ENCODE data around the gene XKR7.
A peak's percentile ranks its signal among the peaks of the same experiment; 100 is the strongest.

The XKR7 gene

DNA sequence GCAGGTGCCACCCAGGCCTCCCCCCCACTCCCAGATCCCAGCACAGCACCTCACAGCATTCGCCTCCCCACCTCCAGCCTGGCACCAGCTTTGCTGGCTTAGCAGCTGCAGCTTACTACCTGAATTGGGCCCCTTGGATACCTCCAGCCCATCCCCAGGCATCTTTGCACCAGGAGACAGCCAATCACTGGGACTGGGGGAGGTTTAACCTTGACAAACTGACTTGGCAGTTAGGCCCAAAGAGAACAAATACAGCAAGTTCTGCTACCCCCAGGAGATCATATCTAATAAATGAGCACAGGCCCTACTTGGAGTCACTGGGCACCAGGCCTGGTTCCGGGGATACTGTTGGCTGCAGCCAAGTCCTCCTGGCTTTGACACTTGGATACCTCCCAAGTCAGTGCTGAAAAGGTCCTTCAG, 24.9 kb upstream of the XKR7 start:
- ChIA-PET POLR2A (no interaction called here), CTCF (interaction anchor here (2.2 kb wide), 1 partner anchor 9 kb away, joined by 9 read pairs; the partner anchor contains the start of gene PDRG1)
- 94% methylated on average over 2 of the region's 2 CpGs for WGBS (ENCODE audit: insufficient coverage)
- Histone ChIP-seq H3K27ac (ENCODE audit: insufficient read depth in 1 of 2, low read depth in 1 of 2, low read length in 2 of 2, poor library complexity in 1 of 2, severe bottlenecking in 2 of 2) (no peak overlapping the region), H3K4me1 (ENCODE audit: control extremely low read depth in 1 of 4, control insufficient read depth in 4 of 4, insufficient read depth in 4 of 4, low read length in 3 of 4) (no peaks in the 10 kb centered on the region), H3K36me3 (ENCODE audit: control insufficient read depth in 4 of 4, insufficient read depth in 4 of 4, low read length in 3 of 4) (peaks cover 10 to 45% (median 39%) of the 10 kb centered on the region in 4 experiments), H3K9me3 (ENCODE audit: control extremely low read depth in 1 of 5, control insufficient read depth in 4 of 5, insufficient read depth in 2 of 5, low read depth in 1 of 5, low read length in 4 of 5) (peaks cover 0 to 2% (median 1%) of the 10 kb centered on the region in 5 experiments), H3K4me3 (ENCODE audit: control insufficient read depth in 1 of 7, extremely low read depth in 1 of 7, insufficient read depth in 4 of 7, low read depth in 2 of 7, low read length in 6 of 7) (no peak overlapping the region), H3K27me3 (replicated peaks in 2 of 5; ENCODE audit: control insufficient read depth in 4 of 5, insufficient read depth in 5 of 5, low read length in 4 of 5) (no peaks in the 10 kb centered on the region)
- DNase-seq = no peak

- ChIA-PET POLR2A (no interaction called here), CTCF (interaction anchor here (1.2 to 1.8 kb wide), 3 partner anchors 10 to 81 kb away, joined by 3 to 5 read pairs (median 3); no protein-coding TSS in a partner anchor)
- WGBS (ENCODE audit: insufficient coverage) = 97% methylated on average over 3 of the region's 4 CpGs
- DNase-seq = no peak
- Histone ChIP-seq H3K9me3 (ENCODE audit: control extremely low read depth in 1 of 5, control insufficient read depth in 4 of 5, insufficient read depth in 2 of 5, low read depth in 1 of 5, low read length in 4 of 5) (peaks cover 0 to 8% (median 6%) of the 10 kb centered on the region in 5 experiments), H3K4me3 (ENCODE audit: control insufficient read depth in 1 of 7, extremely low read depth in 1 of 7, insufficient read depth in 4 of 7, low read depth in 2 of 7, low read length in 6 of 7) (no peak overlapping the region), H3K36me3 (ENCODE audit: control insufficient read depth in 4 of 4, insufficient read depth in 4 of 4, low read length in 3 of 4) (peaks cover 12 to 66% (median 53%) of the 10 kb centered on the region in 4 experiments), H3K4me1 (ENCODE audit: control extremely low read depth in 1 of 4, control insufficient read depth in 4 of 4, insufficient read depth in 4 of 4, low read length in 3 of 4) (peaks cover 0 to 4% (median under 1%) of the 10 kb centered on the region in 4 experiments), H3K27ac (ENCODE audit: insufficient read depth in 1 of 2, low read depth in 1 of 2, low read length in 2 of 2, poor library complexity in 1 of 2, severe bottlenecking in 2 of 2) (no peak overlapping the region), H3K27me3 (replicated peaks in 2 of 5; ENCODE audit: control insufficient read depth in 4 of 5, insufficient read depth in 5 of 5, low read length in 4 of 5) (no peaks in the 10 kb centered on the region)
Measured at GRCh38 chr20:31945319-31945718, 22.6 kb upstream of the XKR7 start.

DNA sequence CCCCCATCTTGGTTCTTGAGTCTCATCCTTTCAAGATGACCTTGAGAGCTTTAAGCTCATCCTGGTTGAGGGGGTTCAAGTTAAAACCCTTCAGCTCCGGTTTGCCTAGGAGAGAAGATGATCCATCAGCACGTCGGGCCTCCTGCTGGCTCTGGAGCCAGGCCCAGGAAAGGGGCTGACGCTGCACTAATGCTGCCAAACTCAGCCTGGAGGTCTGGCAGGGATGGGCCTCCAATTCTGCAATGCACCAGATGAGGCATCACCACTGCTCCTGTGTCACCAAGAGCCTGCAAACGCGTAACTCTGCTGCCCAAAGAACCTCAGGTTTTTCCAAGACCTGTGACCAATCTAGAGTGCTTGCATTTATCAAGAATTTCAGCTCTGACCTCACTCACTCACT, 22.2 kb upstream of the XKR7 start:
- ChIA-PET POLR2A (no interaction called here), CTCF (interaction anchor here (1.4 to 1.8 kb wide), 2 partner anchors 10 to 81 kb away, joined by 3 read pairs; no protein-coding TSS in a partner anchor)
- no peak overlapping the region for H3K4me3 ChIP-seq (ENCODE audit: control insufficient read depth in 1 of 7, extremely low read depth in 1 of 7, insufficient read depth in 4 of 7, low read depth in 2 of 7, low read length in 6 of 7)
- peaks cover 12 to 68% (median 54%) of the 10 kb centered on the region in 4 experiments for H3K36me3 ChIP-seq (ENCODE audit: control insufficient read depth in 4 of 4, insufficient read depth in 4 of 4, low read length in 3 of 4)
- H3K4me1 ChIP-seq (ENCODE audit: control extremely low read depth in 1 of 4, control insufficient read depth in 4 of 4, insufficient read depth in 4 of 4, low read length in 3 of 4) = peaks cover 0 to 9% (median 5%) of the 10 kb centered on the region in 4 experiments
- no peak for DNase-seq
- no peak overlapping the region for H3K27ac ChIP-seq (ENCODE audit: insufficient read depth in 1 of 2, low read depth in 1 of 2, low read length in 2 of 2, poor library complexity in 1 of 2, severe bottlenecking in 2 of 2)
- H3K9me3 ChIP-seq (ENCODE audit: control extremely low read depth in 1 of 5, control insufficient read depth in 4 of 5, insufficient read depth in 2 of 5, low read depth in 1 of 5, low read length in 4 of 5) = peaks cover 0 to 8% (median 6%) of the 10 kb centered on the region in 5 experiments
- H3K27me3 ChIP-seq (replicated peaks in 2 of 5; ENCODE audit: control insufficient read depth in 4 of 5, insufficient read depth in 5 of 5, low read length in 4 of 5) = no peaks in the 10 kb centered on the region
- 100% methylated on average over 3 of the region's 6 CpGs for WGBS (ENCODE audit: insufficient coverage)

DNA sequence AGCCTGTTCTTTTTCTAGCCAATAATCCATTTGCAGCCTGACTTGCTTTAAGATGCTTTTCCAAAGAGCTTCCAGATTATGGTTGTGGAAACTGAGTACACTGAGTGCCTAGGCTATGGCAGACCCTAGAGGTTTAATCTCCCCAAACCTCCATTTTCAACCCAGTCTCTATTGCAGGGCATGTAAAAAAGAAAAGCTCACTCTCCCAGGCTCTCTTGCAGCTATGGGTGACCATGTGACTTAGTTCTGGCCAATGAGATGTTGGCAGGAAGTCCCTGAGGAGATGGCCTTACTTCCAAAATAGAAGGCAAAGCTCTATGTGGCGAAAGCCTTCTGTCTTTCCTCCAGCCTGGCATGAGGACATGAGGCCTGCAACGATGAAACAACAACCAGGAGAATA, 19.9 kb upstream of the XKR7 start:
- DNase-seq = peak in 2 of 3 donors; percentile 62 to 73
- no peak overlapping the region for H3K4me3 ChIP-seq (ENCODE audit: control insufficient read depth in 1 of 7, extremely low read depth in 1 of 7, insufficient read depth in 4 of 7, low read depth in 2 of 7, low read length in 6 of 7)
- WGBS (ENCODE audit: insufficient coverage) = 94% methylated on average over 2 of the region's 2 CpGs
- ChIA-PET POLR2A (no interaction called here), CTCF (interaction anchor here (1.0 to 1.8 kb wide), 4 partner anchors 10 to 101 kb away, joined by 3 to 4 read pairs (median 3); no protein-coding TSS in a partner anchor)
- no peak overlapping the region for H3K27ac ChIP-seq (ENCODE audit: insufficient read depth in 1 of 2, low read depth in 1 of 2, low read length in 2 of 2, poor library complexity in 1 of 2, severe bottlenecking in 2 of 2)
- peaks cover 12 to 67% (median 54%) of the 10 kb centered on the region in 4 experiments for H3K36me3 ChIP-seq (ENCODE audit: control insufficient read depth in 4 of 4, insufficient read depth in 4 of 4, low read length in 3 of 4)
- peaks cover 0 to 8% (median 6%) of the 10 kb centered on the region in 5 experiments for H3K9me3 ChIP-seq (ENCODE audit: control extremely low read depth in 1 of 5, control insufficient read depth in 4 of 5, insufficient read depth in 2 of 5, low read depth in 1 of 5, low read length in 4 of 5)
- peaks cover 0 to 17% (median 11%) of the 10 kb centered on the region in 4 experiments for H3K4me1 ChIP-seq (ENCODE audit: control extremely low read depth in 1 of 4, control insufficient read depth in 4 of 4, insufficient read depth in 4 of 4, low read length in 3 of 4)
- H3K27me3 ChIP-seq (replicated peaks in 2 of 5; ENCODE audit: control insufficient read depth in 4 of 5, insufficient read depth in 5 of 5, low read length in 4 of 5) = no peaks in the 10 kb centered on the region

DNA sequence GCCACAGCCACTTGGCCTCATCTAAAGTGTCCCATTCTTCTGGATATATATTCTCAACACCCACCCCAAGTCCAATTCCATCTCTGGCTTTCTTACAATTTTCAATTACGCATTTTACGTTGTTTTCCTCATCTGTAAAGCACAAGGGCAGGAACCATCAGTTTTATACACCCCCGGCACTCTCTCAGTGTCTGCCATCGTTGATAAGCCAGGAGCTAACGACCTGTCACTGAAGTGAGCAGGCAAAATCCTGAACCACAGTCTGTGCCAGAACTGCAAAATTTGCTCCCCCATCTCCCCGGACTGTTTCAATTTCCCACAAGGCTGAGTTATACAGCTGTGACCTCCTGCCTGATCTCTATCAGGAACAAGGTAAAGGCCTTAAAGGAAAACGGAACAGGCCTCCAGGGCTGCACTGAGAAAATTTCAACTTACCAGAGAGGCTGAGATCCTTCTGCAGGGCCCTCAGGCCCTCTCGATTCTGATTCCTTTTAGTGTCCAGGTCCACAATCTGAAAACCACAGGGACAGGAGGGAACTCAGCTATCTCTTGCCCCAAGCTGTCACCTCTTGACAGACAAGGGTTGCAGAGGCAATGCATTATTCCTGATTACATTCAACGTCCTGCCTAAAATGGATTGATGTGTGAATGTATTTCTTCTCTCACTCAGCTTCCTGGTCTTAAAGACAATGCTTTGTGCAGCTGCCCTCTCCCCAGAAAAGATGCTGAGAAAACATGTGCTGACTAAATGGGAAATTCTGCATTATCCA, 17.9 kb upstream of the XKR7 start:
- WGBS (ENCODE audit: insufficient coverage) = 73% methylated on average over 8 of the region's 9 CpGs
- peak in 2 of 3 donors; percentile 17 to 60 for DNase-seq
- Histone ChIP-seq H3K27me3 (replicated peaks in 2 of 5; ENCODE audit: control insufficient read depth in 4 of 5, insufficient read depth in 5 of 5, low read length in 4 of 5) (peaks cover 0 to 3% (median 0%) of the 10 kb centered on the region in 5 experiments), H3K4me1 (ENCODE audit: control extremely low read depth in 1 of 4, control insufficient read depth in 4 of 4, insufficient read depth in 4 of 4, low read length in 3 of 4) (peaks cover 0 to 17% (median 11%) of the 10 kb centered on the region in 4 experiments), H3K27ac (ENCODE audit: insufficient read depth in 1 of 2, low read depth in 1 of 2, low read length in 2 of 2, poor library complexity in 1 of 2, severe bottlenecking in 2 of 2) (peak overlapping the region in 1 of 2 experiments; percentile 93), H3K9me3 (ENCODE audit: control extremely low read depth in 1 of 5, control insufficient read depth in 4 of 5, insufficient read depth in 2 of 5, low read depth in 1 of 5, low read length in 4 of 5) (peaks cover 0 to 8% (median 6%) of the 10 kb centered on the region in 5 experiments), H3K4me3 (ENCODE audit: control insufficient read depth in 1 of 7, extremely low read depth in 1 of 7, insufficient read depth in 4 of 7, low read depth in 2 of 7, low read length in 6 of 7) (peak overlapping the region in 2 of 7 experiments; percentile 91 to 96), H3K36me3 (ENCODE audit: control insufficient read depth in 4 of 4, insufficient read depth in 4 of 4, low read length in 3 of 4) (peaks cover 12 to 52% (median 41%) of the 10 kb centered on the region in 4 experiments)
- POLR2A ChIA-PET = no interaction called here
- CTCF ChIA-PET = interaction anchor here (0.8 to 6.7 kb wide), 13 partner anchors 9 to 128 kb away, joined by 3 to 98 read pairs (median 6); no protein-coding TSS in a partner anchor

- 11% methylated on average over 6 of the region's 6 CpGs for WGBS (ENCODE audit: insufficient coverage)
- Histone ChIP-seq H3K36me3 (ENCODE audit: control insufficient read depth in 4 of 4, insufficient read depth in 4 of 4, low read length in 3 of 4) (peaks cover 7 to 41% (median 31%) of the 10 kb centered on the region in 4 experiments), H3K4me1 (ENCODE audit: control extremely low read depth in 1 of 4, control insufficient read depth in 4 of 4, insufficient read depth in 4 of 4, low read length in 3 of 4) (peaks cover 0 to 17% (median 11%) of the 10 kb centered on the region in 4 experiments), H3K4me3 (ENCODE audit: control insufficient read depth in 1 of 7, extremely low read depth in 1 of 7, insufficient read depth in 4 of 7, low read depth in 2 of 7, low read length in 6 of 7) (peak overlapping the region; percentile 72 to 98 (median 91)), H3K27ac (ENCODE audit: insufficient read depth in 1 of 2, low read depth in 1 of 2, low read length in 2 of 2, poor library complexity in 1 of 2, severe bottlenecking in 2 of 2) (peak overlapping the region; percentile 90 to 93), H3K9me3 (ENCODE audit: control extremely low read depth in 1 of 5, control insufficient read depth in 4 of 5, insufficient read depth in 2 of 5, low read depth in 1 of 5, low read length in 4 of 5) (peaks cover 0 to 8% (median 6%) of the 10 kb centered on the region in 5 experiments), H3K27me3 (replicated peaks in 2 of 5; ENCODE audit: control insufficient read depth in 4 of 5, insufficient read depth in 5 of 5, low read length in 4 of 5) (peaks cover 0 to 11% (median 0%) of the 10 kb centered on the region in 5 experiments)
- POLR2A ChIA-PET = interaction anchor here (0.6 to 1.6 kb wide), 3 partner anchors 16 to 68 kb away, joined by 3 read pairs; no protein-coding TSS in a partner anchor
- DNase-seq = no peak
- CTCF ChIA-PET = interaction anchor here (1.1 to 6.7 kb wide), 16 partner anchors 8 to 138 kb away, joined by 3 to 98 read pairs (median 6); no protein-coding TSS in a partner anchor
Measured at GRCh38 chr20:31951203-31951529, 16.8 kb upstream of the XKR7 start.

All from common myeloid progenitor, CD34-positive (primary cell).